Mucosa of rectum (tissue), 2 donors: ENCODE measurements around the gene RNU1-1.
"Not testable (repeated sequence)": the region's sequence is repeated elsewhere in the genome, so short reads cannot be mapped to it uniquely, and the experiment has no call there.

Source experiments
- H3K27ac ChIP-seq, 2 donors: one replicate each; pipeline ENCODE4 v1.7.0; 2013; ENCODE audit warnings: inconsistent platforms in 2 of 2, low read depth in 2 of 2, low read length in 2 of 2
- H3K27me3 ChIP-seq, 2 donors: one replicate each; pipeline ENCODE4 v1.7.0; 2013; ENCODE audit warnings: low read length in 2 of 2; ENCODE audit not compliant: control insufficient read depth in 2 of 2, insufficient read depth in 2 of 2
- H3K36me3 ChIP-seq, 2 donors: one replicate each; pipeline ENCODE4 v1.7.0; 2013; ENCODE audit warnings: low read length in 2 of 2; ENCODE audit not compliant: control insufficient read depth in 2 of 2, insufficient read depth in 2 of 2
- H3K4me1 ChIP-seq, 2 donors: one replicate each; pipeline ENCODE4 v1.7.0; 2013; ENCODE audit warnings: low read length in 2 of 2, mild to moderate bottlenecking in 1 of 2; ENCODE audit not compliant: control insufficient read depth in 2 of 2, insufficient read depth in 2 of 2
- H3K4me3 ChIP-seq, 2 donors: one replicate each; pipeline ENCODE4 v1.7.0; 2013; ENCODE audit warnings: low read length in 2 of 2
- H3K9ac ChIP-seq, 2 donors: one replicate each; pipeline ENCODE4 v1.7.0; 2013; ENCODE audit warnings: low read length in 2 of 2, low read depth in 1 of 2, mild to moderate bottlenecking in 1 of 2
- H3K9me3 ChIP-seq, 2 donors: one replicate each; pipeline ENCODE4 v1.7.0; 2013; ENCODE audit warnings: low read length in 2 of 2; ENCODE audit not compliant: control insufficient read depth in 2 of 2
- donor health status: healthy.
- donor health status: Normal muscosa, but diverticular disease.

Gene RNU1-1

GRCh38 chr1:16508861-16509445, 5.1 kb downstream of the RNU1-1 start:
- H3K9ac ChIP-seq, H3K4me3 ChIP-seq, H3K4me1 ChIP-seq, H3K27ac ChIP-seq, H3K36me3 ChIP-seq, H3K27me3 ChIP-seq, H3K9me3 ChIP-seq: not testable (repeated sequence)

- H3K9ac ChIP-seq, H3K27me3 ChIP-seq, H3K4me1 ChIP-seq, H3K4me3 ChIP-seq, H3K9me3 ChIP-seq, H3K36me3 ChIP-seq, H3K27ac ChIP-seq: not testable (repeated sequence)
These were observed 7.5 kb downstream of the RNU1-1 start for GRCh38 chr1:16506364-16507136.

- not testable (repeated sequence) for H3K36me3 ChIP-seq, H3K4me3 ChIP-seq, H3K27ac ChIP-seq, H3K4me1 ChIP-seq, H3K27me3 ChIP-seq, H3K9ac ChIP-seq, H3K9me3 ChIP-seq
These were observed 8.2 kb downstream of the RNU1-1 start for GRCh38 chr1:16505870-16506269.

GRCh38 chr1:16503494-16503893, 10.6 kb downstream of the RNU1-1 start:
- no peak overlapping the region for H3K4me3 ChIP-seq

GRCh38 chr1:16501446-16501845, 12.6 kb downstream of the RNU1-1 start:
- not testable (repeated sequence) for H3K9ac ChIP-seq, H3K9me3 ChIP-seq, H3K27ac ChIP-seq, H3K27me3 ChIP-seq, H3K4me3 ChIP-seq, H3K4me1 ChIP-seq, H3K36me3 ChIP-seq

More at GRCh38 chr1:16503494-16503893, 10.6 kb downstream of the RNU1-1 start:
- H3K27ac ChIP-seq, result no peak overlapping the region
- H3K4me1 ChIP-seq, result peaks cover 0 to 4% of the 10 kb centered on the region in 2 donors
- H3K27me3 ChIP-seq, result no peaks in the 10 kb centered on the region
- no peaks in the 10 kb centered on the region for H3K9me3 ChIP-seq
- no peak overlapping the region for H3K9ac ChIP-seq
- H3K36me3 ChIP-seq, result no peaks in the 10 kb centered on the region

GRCh38 chr1:16500975-16501374, 13.1 kb downstream of the RNU1-1 start:
- not testable (repeated sequence) for H3K27me3 ChIP-seq, H3K36me3 ChIP-seq, H3K9ac ChIP-seq, H3K27ac ChIP-seq, H3K4me1 ChIP-seq, H3K4me3 ChIP-seq, H3K9me3 ChIP-seq

- not testable (repeated sequence) for H3K9ac ChIP-seq, H3K27me3 ChIP-seq, H3K36me3 ChIP-seq, H3K27ac ChIP-seq, H3K4me3 ChIP-seq, H3K4me1 ChIP-seq, H3K9me3 ChIP-seq
These were observed 13.6 kb downstream of the RNU1-1 start for GRCh38 chr1:16500466-16500865.

GRCh38 chr1:16498573-16499413, 15.3 kb downstream of the RNU1-1 start:
- peak overlapping the region in 1 of 2 donors; percentile 56 for H3K27ac ChIP-seq

GRCh38 chr1:16498047-16498446, 16.0 kb downstream of the RNU1-1 start:
- not testable (repeated sequence) for H3K36me3 ChIP-seq, H3K27ac ChIP-seq, H3K9ac ChIP-seq, H3K27me3 ChIP-seq, H3K4me1 ChIP-seq, H3K9me3 ChIP-seq
- peak overlapping the region in 1 of 2 donors; percentile 67 for H3K4me3 ChIP-seq

More at GRCh38 chr1:16498573-16499413, 15.3 kb downstream of the RNU1-1 start:
- Histone ChIP-seq H3K9ac (peak overlapping the region; percentile 41 to 80), H3K27me3 (no peaks in the 10 kb centered on the region), H3K4me1 (peaks cover 3 to 4% of the 10 kb centered on the region in 2 donors), H3K36me3 (no peaks in the 10 kb centered on the region), H3K9me3 (no peaks in the 10 kb centered on the region), H3K4me3 (peak overlapping the region; percentile 77 to 83)

- not testable (repeated sequence) for H3K4me1 ChIP-seq, H3K4me3 ChIP-seq, H3K9me3 ChIP-seq, H3K27me3 ChIP-seq, H3K27ac ChIP-seq, H3K9ac ChIP-seq, H3K36me3 ChIP-seq
These were observed 16.6 kb downstream of the RNU1-1 start for GRCh38 chr1:16497474-16497904.
